GM12878 (cell line): ENCODE measurements around the gene IGF2R. TPM values are rescaled to one million over a fixed set of nuclear protein-coding genes. Genes with fewer than 3 reads are reported as not detected.
A peak's percentile ranks its signal among the peaks of the same experiment; 100 is the strongest.

ENCODE experiments used
- ATF7 ChIP-seq: fragments of 450-650 bp; IDR thresholded peaks from 2 replicates; pipeline ENCODE4 v1.6.1; 2016; ENCODE audit warnings: low read depth, mild to moderate bottlenecking
- BACH1 ChIP-seq: fragments of 450-650 bp; IDR thresholded peaks from 2 replicates; pipeline ENCODE4 v1.6.1; 2017; ENCODE audit warnings: mild to moderate bottlenecking, borderline replicate concordance
- CREM ChIP-seq: IDR thresholded peaks from 2 replicates; pipeline ENCODE4 v1.6.1; 2014; ENCODE audit warnings: antibody characterized with exemption, low read depth
- FOXK2 ChIP-seq: fragments of 450-650 bp; IDR thresholded peaks from 2 replicates; pipeline ENCODE4 v1.6.1; 2017; ENCODE audit warnings: mild to moderate bottlenecking, moderate library complexity
- FOXM1 ChIP-seq: IDR thresholded peaks from 2 replicates; pipeline ENCODE4 v1.6.1; 2012; ENCODE audit warnings: low read depth, mild to moderate bottlenecking, inconsistent platforms, low read length, moderate library complexity
- IKZF1 ChIP-seq: fragments of 450-650 bp; conservative IDR thresholded peaks from 2 replicates; pipeline ENCODE4 v1.6.1; 2017; ENCODE audit warnings: antibody characterized with exemption, mild to moderate bottlenecking
- MAX ChIP-seq: IDR thresholded peaks from 2 replicates; pipeline ENCODE4 v1.6.1; 2012; ENCODE audit warnings: low read depth, low read length, improper control_type of control experiment
- MYB ChIP-seq: fragments of 150-350 bp; IDR thresholded peaks from 2 replicates; pipeline ENCODE4 v1.6.1; 2014; ENCODE audit warnings: mild to moderate bottlenecking, low read depth, low read length, borderline replicate concordance
- NFXL1 ChIP-seq: fragments of 450-650 bp; IDR thresholded peaks from 2 replicates; pipeline ENCODE4 v1.6.1; 2017; ENCODE audit warnings: antibody characterized with exemption, mild to moderate bottlenecking, borderline replicate concordance
- PAX8 ChIP-seq: fragments of 450-650 bp; IDR thresholded peaks from 2 replicates; pipeline ENCODE4 v1.6.1; 2017; ENCODE audit warnings: mild to moderate bottlenecking, moderate library complexity
- PKNOX1 ChIP-seq: fragments of 450-650 bp; IDR thresholded peaks from 2 replicates; pipeline ENCODE4 v1.6.1; 2016; ENCODE audit warnings: mild to moderate bottlenecking
- PRDM15 ChIP-seq: fragments of 450-650 bp; formaldehyde crosslinking; IDR thresholded peaks from 2 replicates; pipeline ENCODE4 v1.4.0; 2020; ENCODE audit warnings: mild to moderate bottlenecking, moderate library complexity
- RCOR1 ChIP-seq: conservative IDR thresholded peaks from 2 replicates; pipeline ENCODE4 v1.6.1; 2012; ENCODE audit warnings: low read depth, low read length, improper control_type of control experiment
- RUNX3 ChIP-seq: IDR thresholded peaks from 2 replicates; pipeline ENCODE4 v1.6.1; 2012; ENCODE audit warnings: low read length, inconsistent platforms
- SKIL ChIP-seq: fragments of 450-650 bp; IDR thresholded peaks from 2 replicates; pipeline ENCODE4 v1.6.1; 2017; ENCODE audit warnings: mild to moderate bottlenecking, low read depth, inconsistent platforms; ENCODE audit not compliant: poor library complexity, severe bottlenecking
- TARDBP ChIP-seq: IDR thresholded peaks from 2 replicates; pipeline ENCODE4 v1.6.1; 2016; ENCODE audit warnings: borderline replicate concordance
- TCF12 ChIP-seq: IDR thresholded peaks from 2 replicates; pipeline ENCODE4 v1.6.1; 2011; ENCODE audit warnings: low read depth, mild to moderate bottlenecking, low read length
- TCF3 ChIP-seq: IDR thresholded peaks from 2 replicates; pipeline ENCODE4 v1.6.1; 2012; ENCODE audit warnings: low read depth, mild to moderate bottlenecking, low read length, borderline replicate concordance; ENCODE audit not compliant: insufficient read depth
- YBX1 ChIP-seq: fragments of 450-650 bp; IDR thresholded peaks from 2 replicates; pipeline ENCODE4 v1.6.1; 2016; ENCODE audit warnings: antibody characterized with exemption
- ZBTB40 ChIP-seq: fragments of 450-650 bp; IDR thresholded peaks from 2 replicates; pipeline ENCODE4 v1.6.1; 2016; ENCODE audit warnings: mild to moderate bottlenecking, moderate library complexity, borderline replicate concordance
- ZNF24 ChIP-seq: fragments of 450-650 bp; IDR thresholded peaks from 2 replicates; pipeline ENCODE4 v1.6.1; 2017; ENCODE audit warnings: antibody characterized with exemption, mild to moderate bottlenecking
- ZNF622 ChIP-seq: fragments of 450-650 bp; IDR thresholded peaks from 2 replicates; pipeline ENCODE4 v1.6.1; 2017; ENCODE audit warnings: mild to moderate bottlenecking, inconsistent platforms
- polyA plus RNA-seq, 11 experiments: library from polyadenylated mRNA; depleted of rRNA in 4 of 11; unstranded in 6 of 11; stranded (reverse) in 5 of 11; fragments of >200 nt; fragmentation: Nextera tagmentation in 4 of 11; fragmentation: Illumina TruSeq in 1 of 11; extraction: Ambion mirVana in 4 of 11; extraction: Trizol in 1 of 11; gene quantifications; 1 replicate in 1 of 11; 2 replicates in 10 of 11; pipeline versions ENCODE4 v1.2.1 to v1.2.3, GENCODE V29; 2011 to 2016; ENCODE audit warnings: inconsistent platforms in 2 of 11, missing spikeins in 2 of 11, low read depth in 1 of 11
- total RNA-seq, 4 experiments: library from RNA; depleted of rRNA in 3 of 4; stranded (reverse); fragments of >200 nt in 3 of 4; fragmentation: Illumina TruSeq in 1 of 4; extraction: Trizol in 1 of 4; gene quantifications; 2 replicates each; pipeline versions ENCODE4 v1.2.1 to v1.2.3, GENCODE V29; 2013 to 2021

IGF2R gene
- total and polyA plus RNA-seq, 10 of the 15 experiments (the other 5 are each of a cell fraction or from before 2014, with no cell fraction given), result 1.00 to 40.1 (median 16.8) TPM

GRCh38 chr6:159973951-159974350, 5.1 kb downstream of the IGF2R start (continued):
- TF ChIP-seq SKIL (no peak), BACH1 (no peak; the same call in 1 of the 2 replicates), CREM (no peak), PAX8 (no peak), ZNF622 (no peak), RCOR1 (no peak), TARDBP (no peak), IKZF1 (peak; percentile 47; the same call in 1 of the 2 replicates), ZNF24 (no peak), MYB (no peak), TCF12 (0 out of 2 replicates have a peak, but pooled peaks have one; percentile 26), TCF3 (no peak), ZBTB40 (no peak), FOXK2 (no peak), NFXL1 (no peak), RUNX3 (peak; percentile 57; the same call in 1 of the 2 replicates), ATF7 (peak; percentile 29; the same call in 1 of the 2 replicates), YBX1 (no peak), PKNOX1 (peak; percentile 50; the same call in 1 of the 2 replicates), FOXM1 (no peak), PRDM15 (CRISPR knock-in tag) (no peak), MAX (no peak)
